Astrocyte (in vitro differentiated cells and primary cell): ENCODE data around the gene GALM. TPM values are rescaled to one million over a fixed set of nuclear protein-coding genes. Genes with fewer than 3 reads are reported as not detected.
"Not testable (repeated sequence)": the region's sequence is repeated elsewhere in the genome, so short reads cannot be mapped to it uniquely, and the experiment has no call there.

Experiments used
- DNase-seq: peaks from one replicate; pipeline ENCODE4 v3.0.0-alpha.2; 2010; ENCODE audit warnings: low read depth
- FAIRE-seq: peaks from 2 replicates; lab custom pipeline; 2011; peaks lifted over from hg19 to GRCh38; lab: Jason Lieb, UNC
- H2AFZ ChIP-seq: 2 replicates; pipeline ENCODE4 v1.6.0; 2012; ENCODE audit warnings: low read depth, low read length, inconsistent platforms
- H3K27ac ChIP-seq: 2 replicates; pipeline ENCODE4 v1.5.1; 2011; ENCODE audit warnings: low read depth, low read length, inconsistent platforms
- H3K27me3 ChIP-seq: 2 replicates; pipeline ENCODE4 v1.6.0; 2011; ENCODE audit warnings: low read length, inconsistent platforms; ENCODE audit not compliant: insufficient read depth
- H3K36me3 ChIP-seq: 2 replicates; pipeline ENCODE4 v1.5.1; 2011; ENCODE audit warnings: low read length, inconsistent platforms; ENCODE audit not compliant: insufficient read depth
- H3K4me1 ChIP-seq: 2 replicates; pipeline ENCODE4 v1.5.1; 2011; ENCODE audit warnings: low read length, inconsistent platforms; ENCODE audit not compliant: insufficient read depth
- H3K4me2 ChIP-seq: 2 replicates; pipeline ENCODE4 v1.6.0; 2012; ENCODE audit warnings: low read length, inconsistent platforms
- H3K4me3 ChIP-seq: 2 replicates; pipeline ENCODE4 v1.5.1; 2011; ENCODE audit warnings: low read depth, mild to moderate bottlenecking, low read length, inconsistent platforms; ENCODE audit not compliant: insufficient read depth
- H3K79me2 ChIP-seq: 2 replicates; pipeline ENCODE4 v1.6.0; 2012; ENCODE audit warnings: mild to moderate bottlenecking, low read length, inconsistent platforms; ENCODE audit not compliant: insufficient read depth
- H3K9ac ChIP-seq: 2 replicates; pipeline ENCODE4 v1.6.0; 2012; ENCODE audit warnings: mild to moderate bottlenecking, low read length, inconsistent platforms
- H3K9me3 ChIP-seq: 2 replicates; pipeline ENCODE4 v1.5.1; 2012; ENCODE audit warnings: low read depth, mild to moderate bottlenecking, low read length, inconsistent platforms; ENCODE audit not compliant: insufficient read depth
- H4K20me1 ChIP-seq: 2 replicates; pipeline ENCODE4 v1.6.0; 2012; ENCODE audit warnings: low read length, inconsistent platforms; ENCODE audit not compliant: insufficient read depth
- H3K27ac Mint-ChIP-seq: one replicate; pipeline ENCODE4 v1.8.0; 2021; ENCODE audit warnings: mild to moderate bottlenecking, mixed read lengths; ENCODE audit not compliant: unreplicated experiment
- H3K27me3 Mint-ChIP-seq: one replicate; pipeline ENCODE4 v1.8.0; 2021; ENCODE audit warnings: low read depth, mixed read lengths; ENCODE audit not compliant: unreplicated experiment
- H3K36me3 Mint-ChIP-seq: one replicate; pipeline ENCODE4 v1.8.0; 2021; ENCODE audit warnings: low read depth, mixed read lengths; ENCODE audit not compliant: unreplicated experiment
- H3K4me1 Mint-ChIP-seq: one replicate; pipeline ENCODE4 v1.8.0; 2021; ENCODE audit warnings: low read depth, mixed read lengths; ENCODE audit not compliant: unreplicated experiment
- H3K4me3 Mint-ChIP-seq: one replicate; pipeline ENCODE4 v1.8.0; 2021; ENCODE audit warnings: mild to moderate bottlenecking, moderate library complexity, mixed read lengths; ENCODE audit not compliant: unreplicated experiment
- H3K9me3 Mint-ChIP-seq: one replicate; pipeline ENCODE4 v1.8.0; 2021; ENCODE audit warnings: mild to moderate bottlenecking, mixed read lengths; ENCODE audit not compliant: unreplicated experiment
- CTCF ChIP-seq: IDR thresholded peaks from 2 replicates; pipeline ENCODE4 v1.5.1; 2011; ENCODE audit warnings: low read depth, mild to moderate bottlenecking, inconsistent platforms, low read length, moderate library complexity; ENCODE audit not compliant: insufficient read depth
- EZH2 ChIP-seq: IDR thresholded peaks from 2 replicates; pipeline ENCODE4 v1.6.1; 2012; ENCODE audit warnings: mild to moderate bottlenecking, low read length, inconsistent platforms; ENCODE audit not compliant: insufficient read depth
- total RNA-seq: library from RNA; stranded (reverse); gene quantifications from 2 replicates; pipeline ENCODE4 v1.2.1, GENCODE V29; 2021

The GALM gene
- total RNA-seq, 1 donor from 2014 or later = 9.8 TPM

- no peak for FAIRE-seq
- H3K9me3 ChIP-seq = no peaks in the 10 kb centered on the region
- no peak overlapping the region for H3K4me3 Mint-ChIP-seq
- peaks cover 10% of the 10 kb centered on the region for H4K20me1 ChIP-seq
- H3K79me2 ChIP-seq = no peaks in the 10 kb centered on the region
- no peak overlapping the region for H2AFZ ChIP-seq
- no peak overlapping the region for H3K4me2 ChIP-seq
- H3K27me3 ChIP-seq = no peaks in the 10 kb centered on the region
- no peak overlapping the region for H3K27ac Mint-ChIP-seq
- no peaks in the 10 kb centered on the region for H3K36me3 ChIP-seq
- no peaks in the 10 kb centered on the region for H3K4me1 ChIP-seq
- no peaks in the 10 kb centered on the region for H3K4me1 Mint-ChIP-seq
- TF ChIP-seq EZH2 (no peak), CTCF (no peak)
- H3K27ac ChIP-seq = no peak overlapping the region
- no peaks in the 10 kb centered on the region for H3K27me3 Mint-ChIP-seq
- peaks cover 24% of the 10 kb centered on the region for H3K36me3 Mint-ChIP-seq
- H3K4me3 ChIP-seq = no peak overlapping the region
- no peak for DNase-seq
- H3K9me3 Mint-ChIP-seq = no peaks in the 10 kb centered on the region
- H3K9ac ChIP-seq = no peak overlapping the region
These were observed 67.5 kb downstream of the GALM start for GRCh38 chr2:38733300-38733971.

GRCh38 chr2:38734299-38735058, 68.6 kb downstream of the GALM start:
- no peaks in the 10 kb centered on the region for H3K4me1 ChIP-seq
- DNase-seq (no peak), FAIRE-seq (no peak)
- no peaks in the 10 kb centered on the region for H3K9me3 Mint-ChIP-seq
- H3K4me3 ChIP-seq = no peak overlapping the region
- no peaks in the 10 kb centered on the region for H3K4me1 Mint-ChIP-seq
- H3K27ac Mint-ChIP-seq = no peak overlapping the region
- H3K27ac ChIP-seq = no peak overlapping the region
- H3K27me3 Mint-ChIP-seq = no peaks in the 10 kb centered on the region
- peaks cover 17% of the 10 kb centered on the region for H4K20me1 ChIP-seq
- no peak overlapping the region for H3K9ac ChIP-seq
- no peak for TF ChIP-seq EZH2
- TF ChIP-seq CTCF = no peak
- H3K4me3 Mint-ChIP-seq = peak overlapping the region; percentile 37
- no peaks in the 10 kb centered on the region for H3K27me3 ChIP-seq
- H3K9me3 ChIP-seq = no peaks in the 10 kb centered on the region
- H3K4me2 ChIP-seq = no peak overlapping the region
- peaks cover 3% of the 10 kb centered on the region for H3K79me2 ChIP-seq
- no peaks in the 10 kb centered on the region for H3K36me3 ChIP-seq
- H3K36me3 Mint-ChIP-seq = peaks cover 28% of the 10 kb centered on the region
- no peak overlapping the region for H2AFZ ChIP-seq

- no peak overlapping the region for H3K9ac ChIP-seq
- no peaks in the 10 kb centered on the region for H3K27me3 ChIP-seq
- no peak for DNase-seq
- H3K4me3 Mint-ChIP-seq = no peak overlapping the region
- TF ChIP-seq CTCF (no peak), EZH2 (no peak)
- H3K27ac Mint-ChIP-seq = peak overlapping the region; percentile 18
- no peak for FAIRE-seq
- H3K4me2 ChIP-seq = no peak overlapping the region
- H3K4me1 ChIP-seq = no peaks in the 10 kb centered on the region
- H4K20me1 ChIP-seq = peaks cover 17% of the 10 kb centered on the region
- H3K27me3 Mint-ChIP-seq = no peaks in the 10 kb centered on the region
- no peaks in the 10 kb centered on the region for H3K4me1 Mint-ChIP-seq
- no peaks in the 10 kb centered on the region for H3K36me3 ChIP-seq
- peaks cover 28% of the 10 kb centered on the region for H3K36me3 Mint-ChIP-seq
- H3K9me3 ChIP-seq = no peaks in the 10 kb centered on the region
- no peak overlapping the region for H3K27ac ChIP-seq
- H3K79me2 ChIP-seq = peaks cover 8% of the 10 kb centered on the region
- H2AFZ ChIP-seq = no peak overlapping the region
- no peaks in the 10 kb centered on the region for H3K9me3 Mint-ChIP-seq
- H3K4me3 ChIP-seq = no peak overlapping the region
These were observed 70.0 kb downstream of the GALM start for GRCh38 chr2:38735999-38736320.

- Histone ChIP-seq H3K79me2 (peaks cover 15% of the 10 kb centered on the region), H4K20me1 (peaks cover 29% of the 10 kb centered on the region), H3K4me2 (peak overlapping the region; percentile 34)
- not testable (repeated sequence) for FAIRE-seq, H3K27ac ChIP-seq, H3K9me3 ChIP-seq, H3K27me3 ChIP-seq, H2AFZ ChIP-seq, H3K4me1 ChIP-seq, H3K27me3 Mint-ChIP-seq, H3K4me3 Mint-ChIP-seq, H3K4me1 Mint-ChIP-seq, H3K27ac Mint-ChIP-seq, H3K36me3 ChIP-seq, H3K9ac ChIP-seq, H3K9me3 Mint-ChIP-seq, H3K4me3 ChIP-seq
- DNase-seq = peak; percentile 7
- H3K36me3 Mint-ChIP-seq = peaks cover 25% of the 10 kb centered on the region
These were observed 71.2 kb downstream of the GALM start for GRCh38 chr2:38737000-38737698.
